ENCODE data around the gene HS1BP3. TPM values are rescaled to one million over a fixed set of nuclear protein-coding genes. Genes with fewer than 3 reads are reported as not detected.

HS1BP3 gene
- polyA plus RNA-seq, 3 donors from 2014 or later, result 19.2 to 31.1 (median 25.3) TPM

DNA sequence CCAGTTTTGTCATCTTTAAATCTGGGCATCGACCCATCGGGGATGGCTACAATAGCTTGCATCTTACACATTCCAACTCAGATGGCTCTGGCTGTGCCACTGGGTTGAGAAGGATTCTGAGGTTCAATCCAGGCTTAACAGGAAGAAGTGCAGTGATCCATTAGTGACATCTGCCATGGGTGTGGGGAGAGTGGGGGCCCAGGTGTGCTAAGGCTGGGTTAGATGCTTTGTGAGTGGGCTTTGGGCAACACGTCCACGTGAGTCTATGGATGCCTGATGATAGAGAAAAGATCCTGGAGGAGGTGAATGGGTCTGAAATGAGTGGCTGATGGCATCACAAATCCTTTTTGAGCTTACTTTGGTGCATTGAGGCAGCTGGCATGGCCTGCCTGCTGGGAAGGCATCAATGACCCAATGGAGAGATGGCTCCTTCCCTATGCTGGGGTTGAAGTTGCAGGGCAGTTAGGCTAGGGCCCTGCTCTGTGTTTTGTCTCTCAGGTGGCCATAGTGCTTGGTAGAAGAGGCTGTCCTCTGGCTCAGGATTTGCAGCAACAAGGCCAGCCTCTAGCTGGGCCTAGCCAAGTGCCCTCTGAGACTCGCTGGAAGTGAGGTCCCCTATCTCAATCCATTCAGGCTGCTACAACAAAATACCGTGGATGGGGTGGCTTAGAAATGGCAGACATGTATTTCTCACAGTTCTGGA, 56.7 kb downstream of the HS1BP3 start:
- Mint-ChIP-seq H3K36me3 (no peaks in the 10 kb centered on the region), H3K27ac (peak overlapping the region; percentile 78 to 99 (median 98)), H3K27me3 (ENCODE audit: low read depth in 3 of 3) (peaks cover 3 to 10% (median 5%) of the 10 kb centered on the region in 3 donors), H3K9me3 (no peaks in the 10 kb centered on the region), H3K4me1 (peaks cover 34 to 38% of the 10 kb centered on the region in 2 donors), H3K4me3 (peak overlapping the region in 2 of 5 donors; percentile 9 to 50)
- DNase-seq, result no peak

DNA sequence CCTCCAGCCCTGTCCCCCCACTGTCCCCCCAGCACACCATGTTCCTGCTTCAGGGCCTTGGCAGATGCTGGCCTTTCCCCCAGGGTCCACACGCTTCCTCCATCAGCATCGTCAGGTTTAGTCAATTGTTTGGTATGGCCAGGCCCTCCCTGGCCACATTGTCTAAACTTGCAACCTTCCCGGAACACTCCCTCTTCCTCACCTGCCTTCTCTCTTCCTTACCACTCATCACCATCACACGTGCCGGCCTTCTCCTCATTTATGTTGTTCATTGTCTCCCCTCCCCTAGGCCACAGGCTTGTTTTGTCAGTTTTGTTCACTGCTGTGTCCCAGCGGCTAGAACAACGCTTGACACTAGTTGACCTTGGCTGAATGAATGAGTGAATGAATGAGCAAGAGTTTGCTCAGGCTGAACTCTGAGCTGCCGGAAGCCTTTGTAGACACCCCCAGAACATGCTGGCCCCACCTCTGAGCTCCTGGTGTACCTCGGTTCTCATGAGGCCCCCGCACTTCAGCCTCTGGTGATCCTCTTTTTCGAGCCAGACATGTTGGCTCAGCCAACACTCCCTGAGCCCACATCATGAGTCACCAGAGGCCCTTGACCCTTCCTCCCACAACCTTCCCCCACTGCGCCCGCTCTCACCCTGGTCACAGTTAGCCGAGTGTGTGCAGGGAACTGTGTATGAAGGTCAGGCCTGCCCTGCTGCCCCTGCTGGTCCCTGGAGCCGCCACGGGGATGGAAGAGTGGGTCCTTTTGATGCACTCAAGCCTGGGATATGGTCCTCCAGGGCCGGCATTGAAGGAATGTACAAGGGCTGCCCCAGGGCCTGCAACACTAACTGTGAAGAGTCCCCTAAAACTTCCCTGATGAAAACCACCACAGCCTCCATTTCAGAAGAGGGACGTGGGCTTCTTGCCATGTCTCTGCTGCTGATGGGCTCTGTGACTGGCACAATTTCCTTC, 57.5 kb downstream of the HS1BP3 start:
- peak overlapping the region in 5 of 6 donors; percentile 78 to 99 (median 98) for H3K27ac Mint-ChIP-seq
- H3K36me3 Mint-ChIP-seq, result no peaks in the 10 kb centered on the region
- DNase-seq, result no peak
- no peaks in the 10 kb centered on the region for H3K9me3 Mint-ChIP-seq
- peaks cover 34 to 38% of the 10 kb centered on the region in 2 donors for H3K4me1 Mint-ChIP-seq
- H3K27me3 Mint-ChIP-seq (ENCODE audit: low read depth in 3 of 3), result peaks cover 3 to 10% (median 5%) of the 10 kb centered on the region in 3 donors
- H3K4me3 Mint-ChIP-seq, result no peak overlapping the region

- Mint-ChIP-seq H3K9me3 (no peaks in the 10 kb centered on the region), H3K27me3 (ENCODE audit: low read depth in 3 of 3) (peaks cover 3 to 10% (median 5%) of the 10 kb centered on the region in 3 donors), H3K4me3 (no peak overlapping the region), H3K27ac (peak overlapping the region in 1 of 6 donors; percentile 17), H3K36me3 (no peaks in the 10 kb centered on the region), H3K4me1 (peaks cover 32 to 37% of the 10 kb centered on the region in 2 donors)
- DNase-seq, result no peak
These were observed 58.5 kb downstream of the HS1BP3 start for GRCh38 chr2:20592106-20593071.

DNA sequence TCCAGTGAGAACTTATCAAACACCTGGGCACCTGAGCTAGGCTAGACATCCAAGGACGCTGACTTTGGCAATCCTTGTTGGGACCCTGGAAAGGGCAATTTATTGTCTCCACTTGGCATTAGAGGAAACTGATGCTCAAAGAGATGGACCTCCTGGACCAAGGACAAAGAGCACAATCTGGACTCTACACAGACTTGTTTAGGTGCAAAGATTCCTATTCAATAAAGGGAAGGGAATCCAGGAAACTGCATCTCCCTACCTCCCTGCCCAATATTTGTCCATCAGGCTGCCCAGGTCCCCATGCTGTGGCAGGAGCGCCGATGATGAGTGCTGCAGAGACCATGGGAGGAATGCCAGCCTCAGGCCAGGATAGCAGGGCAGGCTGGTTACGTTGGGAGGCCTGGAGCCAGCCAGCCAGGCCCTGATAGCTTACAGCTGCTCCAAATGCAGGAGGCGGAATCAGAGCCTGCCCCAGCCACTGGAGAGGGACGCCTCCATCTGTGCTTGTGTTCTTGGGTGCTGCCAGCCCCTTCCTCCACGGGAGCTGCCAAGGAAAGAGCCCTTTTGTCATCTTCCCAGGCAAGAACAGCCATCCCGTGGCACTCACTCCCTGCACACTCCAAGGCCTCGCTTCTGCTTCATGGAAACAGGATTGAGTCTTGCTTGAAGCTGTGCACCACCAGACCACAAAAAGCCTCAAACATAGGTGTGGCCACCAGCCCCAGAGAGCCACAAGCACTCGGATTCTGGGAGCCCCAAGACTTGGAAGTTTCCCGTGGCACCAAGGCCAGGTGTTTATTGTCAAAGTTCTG, 60.0 kb downstream of the HS1BP3 start:
- Mint-ChIP-seq H3K27ac (no peak overlapping the region), H3K9me3 (no peaks in the 10 kb centered on the region), H3K36me3 (no peaks in the 10 kb centered on the region), H3K4me1 (peaks cover 19 to 22% of the 10 kb centered on the region in 2 donors), H3K27me3 (ENCODE audit: low read depth in 3 of 3) (peaks cover 2 to 7% (median 3%) of the 10 kb centered on the region in 3 donors), H3K4me3 (no peak overlapping the region)
- DNase-seq, result no peak

- Mint-ChIP-seq H3K27ac (peak overlapping the region in 2 of 6 donors; percentile 40), H3K4me1 (peaks cover 12 to 20% of the 10 kb centered on the region in 2 donors), H3K36me3 (no peaks in the 10 kb centered on the region), H3K9me3 (no peaks in the 10 kb centered on the region), H3K4me3 (no peak overlapping the region), H3K27me3 (ENCODE audit: low read depth in 3 of 3) (peaks cover 0 to 1% (median 0%) of the 10 kb centered on the region in 3 donors)
- DNase-seq, result no peak
These were observed 60.8 kb downstream of the HS1BP3 start for GRCh38 chr2:20589975-20590703.

DNA sequence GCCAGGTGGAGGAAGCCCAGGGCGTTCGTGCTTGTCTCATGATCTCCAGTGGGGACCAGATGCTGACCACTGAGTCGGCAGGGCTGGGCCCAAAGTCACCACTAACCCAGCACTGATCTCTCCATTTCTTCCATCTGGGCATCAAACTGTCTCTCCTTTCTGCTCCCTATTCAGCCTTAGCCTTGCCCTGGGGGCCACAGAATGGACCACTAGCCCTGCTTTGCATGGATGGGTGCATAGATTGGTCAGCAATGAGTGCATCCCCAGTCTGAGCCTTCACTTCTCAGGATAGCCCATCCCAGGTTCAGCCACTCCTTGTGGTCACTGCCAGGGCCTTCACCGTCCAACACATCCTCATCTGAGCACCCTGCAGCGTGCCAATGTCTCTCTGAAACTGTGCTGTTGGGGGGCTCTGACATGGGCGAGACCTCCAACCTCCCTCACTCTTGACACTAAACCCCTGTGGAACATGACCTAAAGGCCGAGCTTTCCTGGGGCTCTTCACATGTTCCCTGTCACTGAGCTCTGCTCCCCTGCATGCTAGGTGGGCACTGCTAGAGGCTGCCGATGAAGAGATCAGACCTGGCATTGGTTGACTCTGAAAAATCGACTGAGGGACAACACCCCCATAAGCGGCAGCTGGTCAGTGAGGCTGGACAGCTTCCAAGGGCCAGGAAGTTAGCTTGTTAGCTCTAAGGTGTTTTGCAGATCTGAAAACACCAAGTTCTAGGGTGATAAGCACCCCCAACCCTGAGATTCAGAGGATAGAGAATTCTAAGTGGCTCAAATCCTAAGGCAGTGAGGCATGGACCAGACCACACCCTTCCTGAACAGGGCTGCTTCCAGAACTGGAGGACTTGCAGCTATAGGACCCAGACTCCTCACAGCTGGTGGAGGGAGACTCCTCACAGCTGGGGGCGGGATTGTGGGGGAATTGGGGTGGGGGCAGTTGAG, 61.7 kb downstream of the HS1BP3 start:
- H3K9me3 Mint-ChIP-seq, result no peaks in the 10 kb centered on the region
- H3K36me3 Mint-ChIP-seq, result no peaks in the 10 kb centered on the region
- no peak overlapping the region for H3K4me3 Mint-ChIP-seq
- peak overlapping the region in 2 of 6 donors; percentile 15 to 60 for H3K27ac Mint-ChIP-seq
- DNase-seq, result no peak
- peaks cover 9 to 18% of the 10 kb centered on the region in 2 donors for H3K4me1 Mint-ChIP-seq
- H3K27me3 Mint-ChIP-seq (ENCODE audit: low read depth in 3 of 3), result peaks cover 0 to 3% (median 1%) of the 10 kb centered on the region in 3 donors

DNA sequence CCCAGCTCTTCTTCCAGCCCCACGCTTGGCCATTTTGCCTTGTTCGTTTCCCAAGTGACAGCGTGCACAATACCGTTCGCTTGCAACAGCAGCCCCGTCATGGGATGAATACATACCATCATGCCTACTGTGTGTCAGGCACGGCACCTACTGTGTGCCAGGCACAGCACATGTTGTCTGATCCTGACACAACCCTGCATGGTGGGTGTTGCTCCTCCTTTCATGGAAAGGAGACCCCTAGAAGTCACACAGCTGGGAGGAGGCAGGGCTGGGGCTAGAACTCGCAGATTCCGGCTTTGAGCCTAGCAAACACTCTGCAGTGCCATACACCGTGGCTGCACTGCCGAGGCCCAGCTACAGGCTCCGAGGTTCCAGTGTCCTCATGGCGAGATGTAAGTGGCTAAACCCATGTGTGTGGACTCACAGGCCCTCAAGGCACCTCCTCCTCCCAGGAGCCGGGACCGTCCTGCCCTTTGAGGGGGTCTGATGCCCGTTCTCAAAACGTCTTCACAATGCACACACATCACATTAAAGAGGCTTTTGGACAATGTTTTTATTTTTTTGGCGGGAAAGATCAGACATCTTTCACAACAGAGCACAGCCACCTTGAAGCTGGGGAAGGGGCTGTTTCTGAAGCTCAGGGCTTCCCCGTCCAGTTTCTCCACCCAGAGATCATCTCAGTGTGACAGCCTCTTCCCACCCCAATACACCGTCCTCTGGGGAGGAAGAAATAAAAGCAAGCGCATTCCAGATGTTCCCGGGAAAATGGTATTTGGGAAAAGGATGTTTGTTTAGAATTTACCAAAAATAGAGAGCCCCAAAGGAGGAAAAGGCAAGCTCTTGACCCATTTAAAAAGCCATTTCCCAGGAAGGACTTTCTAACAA, 64.9 kb downstream of the HS1BP3 start:
- peak overlapping the region in 1 of 6 donors; percentile 27 for H3K27ac Mint-ChIP-seq
- peaks cover 6 to 13% of the 10 kb centered on the region in 2 donors for H3K4me1 Mint-ChIP-seq
- peaks cover 0 to 3% (median 0%) of the 10 kb centered on the region in 3 donors for H3K27me3 Mint-ChIP-seq (ENCODE audit: low read depth in 3 of 3)
- H3K36me3 Mint-ChIP-seq, result no peaks in the 10 kb centered on the region
- H3K4me3 Mint-ChIP-seq, result no peak overlapping the region
- no peak for DNase-seq
- no peaks in the 10 kb centered on the region for H3K9me3 Mint-ChIP-seq

DNA sequence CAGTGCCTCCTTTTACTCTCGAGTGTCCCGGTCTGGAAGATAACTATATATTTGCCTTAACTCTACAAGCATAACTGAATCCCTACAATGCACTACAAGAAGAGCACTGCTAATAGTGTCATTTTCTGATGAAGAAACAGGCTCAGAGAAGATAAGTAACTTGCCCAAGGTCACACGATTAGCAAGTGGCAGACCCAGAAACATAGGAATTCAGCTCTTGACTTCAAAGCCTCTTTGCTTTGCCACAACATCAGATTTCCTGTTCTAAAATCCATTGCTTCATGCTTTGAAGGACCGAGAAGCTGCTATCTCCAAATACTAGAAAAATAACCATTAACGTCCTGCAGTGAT, 65.6 kb downstream of the HS1BP3 start:
- Mint-ChIP-seq H3K27ac (no peak overlapping the region), H3K4me1 (peaks cover 6 to 13% of the 10 kb centered on the region in 2 donors), H3K36me3 (no peaks in the 10 kb centered on the region), H3K27me3 (ENCODE audit: low read depth in 3 of 3) (peaks cover 0 to 3% (median 0%) of the 10 kb centered on the region in 3 donors), H3K4me3 (no peak overlapping the region), H3K9me3 (no peaks in the 10 kb centered on the region)
- DNase-seq, result no peak

GRCh38 chr2:20584399-20585358, 66.2 kb downstream of the HS1BP3 start:
- peaks cover 8 to 13% of the 10 kb centered on the region in 2 donors for H3K4me1 Mint-ChIP-seq
- H3K4me3 Mint-ChIP-seq, result peak overlapping the region in 1 of 5 donors; percentile 17
- H3K27me3 Mint-ChIP-seq (ENCODE audit: low read depth in 3 of 3), result peaks cover 0 to 3% (median 0%) of the 10 kb centered on the region in 3 donors
- H3K9me3 Mint-ChIP-seq, result no peaks in the 10 kb centered on the region
- H3K36me3 Mint-ChIP-seq, result peaks cover 0 to 3% (median 0%) of the 10 kb centered on the region in 3 donors
- DNase-seq, result no peak
- peak overlapping the region in 2 of 6 donors; percentile 23 to 85 for H3K27ac Mint-ChIP-seq

DNA sequence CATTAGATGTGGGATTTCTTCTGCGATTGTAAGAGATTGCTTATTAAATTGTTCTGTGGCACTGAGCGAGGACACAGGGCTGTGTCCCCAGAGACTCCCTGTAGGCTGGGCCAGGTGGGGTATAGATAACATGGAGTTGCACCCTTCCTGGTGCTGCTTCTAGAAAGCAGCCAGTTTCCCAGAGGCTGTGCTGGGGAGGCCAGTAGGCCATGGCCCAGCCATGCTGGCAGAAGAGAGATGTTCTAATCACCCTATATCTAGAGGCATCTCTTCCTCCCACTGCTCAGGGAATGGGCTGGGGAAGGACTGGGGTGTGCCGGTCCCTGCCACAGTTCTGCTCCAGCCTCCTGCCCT, 66.9 kb downstream of the HS1BP3 start:
- H3K4me3 Mint-ChIP-seq, result no peak overlapping the region
- no peak overlapping the region for H3K27ac Mint-ChIP-seq
- no peaks in the 10 kb centered on the region for H3K9me3 Mint-ChIP-seq
- peaks cover 8 to 13% of the 10 kb centered on the region in 2 donors for H3K4me1 Mint-ChIP-seq
- peaks cover 0 to 3% (median 0%) of the 10 kb centered on the region in 3 donors for H3K27me3 Mint-ChIP-seq (ENCODE audit: low read depth in 3 of 3)
- peaks cover 0 to 3% (median 0%) of the 10 kb centered on the region in 3 donors for H3K36me3 Mint-ChIP-seq
- no peak for DNase-seq

Data from immature natural killer cell (primary cell).